MCF 10A (cell line): Measurements from ENCODE around the gene LAMA3. TPM values are rescaled to one million over a fixed set of nuclear protein-coding genes. Genes with fewer than 3 reads are reported as not detected.

Experiments
- BruUV-seq: library from RNA; stranded (reverse); fragments of 400-500 nt; replicated peaks from 2 replicates; lab custom pipeline; 2021; lab: Mats Ljungman, UMichigan
- CTCF ChIA-PET: fragments of 300-600 bp; sonication (Branson Sonifier 250); formaldehyde crosslinking; extraction: SDS; loops from one replicate; lab custom pipeline; 2021; ENCODE audit warnings: antibody characterized with exemption, inconsistent platforms; lab: Yijun Ruan, JAX
- POLR2A ChIA-PET: fragments of 300-600, 350-650 bp; sonication (Branson Sonifier 250); formaldehyde crosslinking; extraction: SDS; loops from one replicate; lab custom pipeline; 2020; ENCODE audit warnings: antibody characterized with exemption, inconsistent platforms; lab: Yijun Ruan, JAX
- DNase-seq: peaks from one replicate; pipeline ENCODE4 v3.0.0-alpha.2; 2018; ENCODE audit not compliant: unreplicated experiment
- H3K27ac Mint-ChIP-seq: one replicate; pipeline ENCODE4 v1.8.0; 2022; ENCODE audit warnings: mild to moderate bottlenecking, low read depth, mixed read lengths; ENCODE audit not compliant: unreplicated experiment
- H3K27me3 Mint-ChIP-seq: one replicate; pipeline ENCODE4 v1.8.0; 2022; ENCODE audit warnings: mixed read lengths; ENCODE audit not compliant: insufficient read depth, unreplicated experiment
- H3K36me3 Mint-ChIP-seq: one replicate; pipeline ENCODE4 v1.8.0; 2022; ENCODE audit warnings: mild to moderate bottlenecking, moderate library complexity, mixed read lengths; ENCODE audit not compliant: insufficient read depth, unreplicated experiment
- H3K4me1 Mint-ChIP-seq: one replicate; pipeline ENCODE4 v1.8.0; 2022; ENCODE audit warnings: mixed read lengths; ENCODE audit not compliant: insufficient read depth, unreplicated experiment
- H3K4me3 Mint-ChIP-seq: one replicate; pipeline ENCODE4 v1.8.0; 2022; ENCODE audit warnings: mild to moderate bottlenecking, moderate library complexity, mixed read lengths; ENCODE audit not compliant: unreplicated experiment
- H3K9me3 Mint-ChIP-seq: one replicate; pipeline ENCODE4 v1.8.0; 2022; ENCODE audit warnings: mixed read lengths; ENCODE audit not compliant: unreplicated experiment
- intact Hi-C: fragments of 100-400 bp; cut with micrococcal nuclease; formaldehyde crosslinking; loops from 2 replicates; pipeline ENCODE4 v1.14.1; 2022
- total RNA-seq: library from RNA; stranded (reverse); gene quantifications from 2 replicates; pipeline ENCODE4 v1.2.3, GENCODE V29; 2022
- TF ChIP-seq, protein P1 (sequence below): fragments of 200-600 bp; IDR thresholded peaks from one replicate; pipeline ENCODE4 v1.8.0; 2022; ENCODE audit warnings: antibody characterized with exemption, mild to moderate bottlenecking; ENCODE audit not compliant: unreplicated experiment

The LAMA3 gene
- total RNA-seq, 1 experiment from 2014 or later, result 371 TPM

DNA sequence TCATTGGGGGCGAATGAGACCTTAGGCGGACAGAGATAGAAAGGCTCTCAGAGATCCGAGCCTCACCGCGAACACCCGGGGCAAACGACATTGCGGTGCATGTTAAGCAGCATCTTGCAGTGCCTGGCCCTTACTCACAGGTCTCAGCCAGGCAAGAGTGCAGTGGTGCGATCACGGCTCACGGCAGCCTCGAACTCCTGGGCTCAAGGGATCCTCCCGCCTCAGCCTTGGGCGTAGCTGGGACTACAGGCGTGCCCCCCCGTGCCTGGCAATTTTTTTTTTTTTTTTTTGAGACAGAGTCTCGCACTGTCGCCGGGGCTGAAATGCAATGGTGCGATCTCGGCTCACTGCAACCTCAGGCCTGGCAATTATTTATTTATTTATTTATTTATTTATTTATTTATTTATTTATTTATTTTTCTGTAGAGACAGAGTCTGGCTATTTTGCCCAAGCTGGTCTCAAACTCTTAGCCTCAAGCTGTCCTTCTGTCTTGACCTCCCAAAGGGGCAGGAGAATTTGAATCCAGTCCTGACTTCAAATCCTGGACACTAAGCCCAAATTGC lies 1.3 kb downstream of the LAMA3 start:
- H3K27ac Mint-ChIP-seq, result no peak overlapping the region

DNA sequence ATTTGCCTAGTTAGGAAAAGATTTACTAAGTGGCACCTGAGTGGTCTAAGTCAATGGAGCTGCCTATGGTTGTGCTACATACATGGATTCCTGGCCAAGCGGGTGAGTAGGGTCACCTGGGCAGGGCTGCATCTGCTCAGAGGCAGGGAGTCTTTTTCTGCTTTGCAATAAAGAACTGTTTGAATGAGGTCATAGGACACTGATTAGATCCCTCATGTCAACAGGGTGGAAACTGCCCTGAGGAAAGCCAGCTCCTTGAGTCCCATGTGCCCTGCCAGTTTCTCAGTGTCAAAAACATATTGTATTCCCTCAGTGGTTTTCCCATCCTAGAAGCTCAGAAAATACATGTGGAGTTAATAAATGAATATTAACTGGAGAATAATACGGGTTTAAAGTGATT lies 4.6 kb downstream of the LAMA3 start:
- H3K27ac Mint-ChIP-seq, result no peak overlapping the region
- no peak for DNase-seq
- ChIA-PET CTCF (interaction anchor here (0.6 to 1.6 kb wide), 4 partner anchors 9 to 478 kb away, joined by 3 to 14 read pairs (median 3); no protein-coding TSS in a partner anchor), POLR2A (interaction anchor here (0.7 to 1.6 kb wide), 3 partner anchors 9 to 106 kb away, joined by 3 to 4 read pairs (median 3); no protein-coding TSS in a partner anchor)
- H3K4me3 Mint-ChIP-seq, result no peak overlapping the region
- H3K36me3 Mint-ChIP-seq, result peaks cover 4% of the 10 kb centered on the region
- no TSS peak for BruUV-seq
- TF ChIP-seq, protein P1, sequence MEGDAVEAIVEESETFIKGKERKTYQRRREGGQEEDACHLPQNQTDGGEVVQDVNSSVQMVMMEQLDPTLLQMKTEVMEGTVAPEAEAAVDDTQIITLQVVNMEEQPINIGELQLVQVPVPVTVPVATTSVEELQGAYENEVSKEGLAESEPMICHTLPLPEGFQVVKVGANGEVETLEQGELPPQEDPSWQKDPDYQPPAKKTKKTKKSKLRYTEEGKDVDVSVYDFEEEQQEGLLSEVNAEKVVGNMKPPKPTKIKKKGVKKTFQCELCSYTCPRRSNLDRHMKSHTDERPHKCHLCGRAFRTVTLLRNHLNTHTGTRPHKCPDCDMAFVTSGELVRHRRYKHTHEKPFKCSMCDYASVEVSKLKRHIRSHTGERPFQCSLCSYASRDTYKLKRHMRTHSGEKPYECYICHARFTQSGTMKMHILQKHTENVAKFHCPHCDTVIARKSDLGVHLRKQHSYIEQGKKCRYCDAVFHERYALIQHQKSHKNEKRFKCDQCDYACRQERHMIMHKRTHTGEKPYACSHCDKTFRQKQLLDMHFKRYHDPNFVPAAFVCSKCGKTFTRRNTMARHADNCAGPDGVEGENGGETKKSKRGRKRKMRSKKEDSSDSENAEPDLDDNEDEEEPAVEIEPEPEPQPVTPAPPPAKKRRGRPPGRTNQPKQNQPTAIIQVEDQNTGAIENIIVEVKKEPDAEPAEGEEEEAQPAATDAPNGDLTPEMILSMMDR, result no peak
- peaks cover 10% of the 10 kb centered on the region for H3K4me1 Mint-ChIP-seq
- no peaks in the 10 kb centered on the region for H3K27me3 Mint-ChIP-seq
- intact Hi-C loops, result no loop called here
- no peaks in the 10 kb centered on the region for H3K9me3 Mint-ChIP-seq

More for the DNA sequence above, 1.3 kb downstream of the LAMA3 start:
- Mint-ChIP-seq H3K9me3 (no peaks in the 10 kb centered on the region), H3K27me3 (no peaks in the 10 kb centered on the region), H3K4me3 (peak overlapping the region; percentile 70), H3K36me3 (no peaks in the 10 kb centered on the region), H3K4me1 (peaks cover 10% of the 10 kb centered on the region)
- DNase-seq, result no peak
- intact Hi-C loops, result no loop called here
- ChIA-PET CTCF (interaction anchor here (0.6 to 2.5 kb wide), 4 partner anchors 12 to 68 kb away, joined by 3 to 22 read pairs (median 4); no protein-coding TSS in a partner anchor), POLR2A (no interaction called here)
- BruUV-seq, result no TSS peak
- TF ChIP-seq, protein P1, result no peak

DNA sequence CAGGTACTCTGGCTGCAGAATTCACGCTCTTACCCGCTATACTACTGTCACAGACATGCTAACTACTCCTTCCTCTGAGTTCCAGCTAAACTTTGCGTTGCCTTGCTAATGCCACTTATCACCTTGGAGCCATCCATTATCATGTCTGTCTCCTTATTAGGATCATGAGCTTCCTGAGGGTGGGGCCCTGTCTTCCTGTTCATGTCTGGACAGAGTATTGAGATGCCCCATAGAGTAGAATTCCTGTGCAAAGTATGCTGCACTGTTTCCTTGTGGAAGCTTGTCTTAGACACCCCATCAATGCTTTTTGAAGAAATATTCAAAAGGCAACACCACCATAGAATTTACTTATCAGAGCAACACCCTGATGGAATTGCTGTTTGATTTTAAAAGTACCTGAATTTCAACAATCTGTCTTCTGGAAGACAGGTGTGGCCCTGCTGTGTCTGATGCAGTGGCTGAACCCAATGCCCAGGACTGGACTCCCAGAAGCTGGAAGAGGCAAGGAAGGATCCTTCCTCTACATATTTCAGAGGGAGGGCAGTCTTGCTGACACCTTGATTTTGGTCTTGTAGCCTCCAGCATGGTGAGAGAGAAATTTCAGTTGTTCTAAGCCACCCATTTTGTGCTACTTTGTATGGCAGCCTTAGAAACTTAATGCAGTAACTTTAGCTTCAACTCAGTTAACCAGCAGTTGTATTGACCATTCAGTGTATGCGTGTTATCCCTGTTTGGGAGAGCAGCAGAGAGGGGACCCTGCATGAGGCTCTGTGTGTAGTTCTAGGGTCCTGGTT lies 5.6 kb downstream of the LAMA3 start:
- H3K27ac Mint-ChIP-seq, result no peak overlapping the region
- H3K36me3 Mint-ChIP-seq, result peaks cover 4% of the 10 kb centered on the region
- ChIA-PET POLR2A (interaction anchor here (0.6 to 2.2 kb wide), 6 partner anchors 10 to 223 kb away, joined by 3 to 13 read pairs (median 4); no protein-coding TSS in a partner anchor), CTCF (interaction anchor here (0.7 to 1.6 kb wide), 5 partner anchors 8 to 178 kb away, joined by 3 to 14 read pairs (median 3); no protein-coding TSS in a partner anchor)
- intact Hi-C loops, result no loop called here
- TF ChIP-seq, protein P1, result no peak
- BruUV-seq, result no TSS peak
- H3K27me3 Mint-ChIP-seq, result no peaks in the 10 kb centered on the region
- no peaks in the 10 kb centered on the region for H3K9me3 Mint-ChIP-seq
- no peak overlapping the region for H3K4me3 Mint-ChIP-seq
- peaks cover 10% of the 10 kb centered on the region for H3K4me1 Mint-ChIP-seq
- no peak for DNase-seq

DNA sequence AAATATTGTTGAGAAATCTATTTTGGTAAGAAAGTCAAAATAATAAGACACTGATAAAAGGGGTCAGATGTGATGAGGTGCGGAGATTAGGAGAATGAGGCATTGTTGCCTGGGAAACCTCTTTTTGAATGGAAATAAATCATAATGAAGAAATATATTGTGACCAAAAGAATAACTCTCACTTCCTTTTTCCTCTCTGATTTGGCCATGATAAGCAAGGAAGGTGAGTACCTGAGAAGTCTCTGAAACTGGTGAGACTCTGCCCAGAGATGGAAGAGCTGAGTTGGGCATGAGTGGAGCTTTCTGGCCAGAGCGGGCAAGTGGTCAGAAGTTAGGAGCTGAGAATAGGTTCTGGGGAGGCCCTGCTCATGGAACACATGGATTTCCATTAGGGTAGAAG lies 11.8 kb downstream of the LAMA3 start:
- peaks cover 5% of the 10 kb centered on the region for H3K4me1 Mint-ChIP-seq
- no peaks in the 10 kb centered on the region for H3K27me3 Mint-ChIP-seq
- no peaks in the 10 kb centered on the region for H3K9me3 Mint-ChIP-seq
- peaks cover 4% of the 10 kb centered on the region for H3K36me3 Mint-ChIP-seq
- H3K4me3 Mint-ChIP-seq, result no peak overlapping the region
- intact Hi-C loops, result loop anchor here (5.0 kb wide), 1 partner anchor 416 kb away; no protein-coding TSS in a partner anchor
- POLR2A ChIA-PET, result interaction anchor here (3.3 kb wide), 1 partner anchor 78 kb away, joined by 23 read pairs; no protein-coding TSS in a partner anchor
- TF ChIP-seq, protein P1, result no peak
- no TSS peak for BruUV-seq
- no peak for DNase-seq
- H3K27ac Mint-ChIP-seq, result no peak overlapping the region
- CTCF ChIA-PET, result interaction anchor here (0.5 to 6.7 kb wide), 4 partner anchors 9 to 221 kb away, joined by 3 to 211 read pairs (median 12); no protein-coding TSS in a partner anchor
